Hematopoietic multipotent progenitor cell treated with erythropoietin and hydrocortisone succinate and interleukin-3 and kit ligand, for 17 days (in vitro differentiated cells): ENCODE data around the gene AGAP1.

Experiments used
- DNase-seq: peaks from one replicate; pipeline ENCODE4 v3.0.0-alpha.2; 2015; ENCODE audit warnings: low spot score

The AGAP1 gene

DNA sequence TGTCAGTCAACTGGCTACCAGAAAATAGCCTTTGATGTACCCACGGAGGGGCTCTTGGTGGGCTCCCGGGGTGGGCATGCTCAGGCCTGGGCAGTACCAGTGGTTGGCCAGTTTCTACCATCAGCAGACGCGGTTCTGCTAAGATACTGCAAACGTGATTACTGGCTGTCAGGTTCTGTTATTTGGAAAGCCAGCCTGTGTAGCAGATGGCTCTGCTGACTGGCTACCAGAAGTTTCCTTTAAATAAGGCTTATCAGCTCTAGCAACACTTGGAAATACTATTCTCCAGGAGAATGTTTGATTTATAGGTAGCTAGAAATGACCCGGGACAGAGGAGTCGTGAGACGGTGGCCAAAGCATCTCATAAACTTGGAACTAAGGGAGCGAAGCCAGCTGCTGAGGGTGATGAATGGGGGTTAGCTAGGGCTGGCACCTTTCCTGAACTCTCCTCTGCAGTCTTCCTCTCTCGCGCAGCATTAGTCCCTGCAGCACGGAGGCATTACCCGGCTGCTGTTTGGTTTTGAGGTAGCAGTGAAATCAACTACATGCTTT is 171.9 kb downstream of the AGAP1 start:
- DNase-seq, result no peak

DNA sequence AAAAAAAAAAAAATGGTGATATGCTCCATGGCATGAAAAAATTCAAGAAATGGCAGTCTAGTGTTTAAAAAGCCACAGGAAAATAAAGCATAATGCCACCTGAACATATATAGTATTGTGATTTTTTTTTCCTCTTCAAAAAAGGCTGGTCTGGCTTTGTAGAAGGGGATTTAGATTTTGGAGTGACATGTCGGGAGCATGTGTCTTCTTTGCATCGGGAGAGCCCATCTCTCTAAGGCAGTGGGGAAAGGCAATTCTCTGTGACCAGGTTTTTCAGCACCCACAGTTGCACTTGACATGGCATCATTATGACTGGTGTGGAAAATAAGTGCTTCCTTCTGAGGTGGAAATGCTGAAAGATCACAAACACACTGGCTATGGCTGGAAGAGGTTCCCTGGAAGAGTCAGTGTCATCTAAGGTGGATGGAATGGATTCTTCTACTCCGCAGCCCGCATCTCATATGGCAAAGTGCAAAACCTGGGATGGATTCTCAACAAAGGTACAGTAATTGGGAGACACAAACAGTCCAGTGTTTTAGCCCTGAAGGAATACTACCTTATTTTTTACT is 172.5 kb downstream of the AGAP1 start:
- peak; percentile 51 for DNase-seq

DNA sequence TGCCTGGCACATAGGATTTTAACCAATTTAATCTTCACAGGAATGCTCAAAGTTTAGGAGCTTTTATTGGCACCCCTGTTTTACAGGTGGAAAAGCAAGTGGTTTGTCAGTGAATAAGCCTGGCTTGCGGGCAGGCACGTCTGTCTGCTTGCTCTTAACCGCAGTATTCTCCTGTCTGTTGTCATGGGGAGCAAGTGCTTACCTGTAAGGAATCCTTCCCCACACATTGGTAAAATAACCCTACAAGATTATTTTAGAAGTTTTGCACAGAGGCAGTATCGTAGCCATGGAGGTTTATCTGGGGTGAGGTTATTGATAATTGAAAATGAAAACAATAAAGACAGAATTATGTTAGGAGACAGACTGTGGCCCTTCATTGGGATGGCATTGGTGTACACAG is 174.9 kb downstream of the AGAP1 start:
- DNase-seq, result no peak

DNA sequence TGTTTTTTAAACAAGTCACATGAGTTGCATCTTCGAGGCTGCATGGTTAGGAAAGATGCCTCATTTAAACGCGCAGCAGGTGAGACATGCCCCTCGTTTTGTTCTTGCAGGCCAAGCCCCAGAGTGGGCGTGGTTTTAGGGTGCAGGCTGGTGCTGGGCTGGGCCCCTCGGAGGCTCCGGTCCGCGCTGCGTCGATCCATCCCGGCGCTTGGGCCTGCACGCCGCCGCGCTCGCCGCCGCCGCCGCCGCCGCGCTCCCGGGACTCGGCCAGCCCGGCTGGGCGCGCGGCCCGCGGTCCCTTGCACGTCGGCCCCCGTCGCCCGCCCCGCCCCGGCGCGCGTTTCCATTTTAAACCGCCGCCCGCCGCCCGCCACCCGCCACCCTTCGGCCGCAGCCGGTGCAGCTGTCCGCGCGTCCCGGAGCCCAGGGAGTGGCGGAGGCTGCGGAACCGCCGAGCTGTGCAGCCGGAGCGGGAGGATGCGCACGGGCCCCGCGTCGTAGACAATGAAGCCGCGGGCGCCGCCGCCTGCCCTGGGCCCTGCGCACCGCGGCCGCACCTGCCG is 175.5 kb downstream of the AGAP1 start:
- peak; percentile 46 for DNase-seq

DNA sequence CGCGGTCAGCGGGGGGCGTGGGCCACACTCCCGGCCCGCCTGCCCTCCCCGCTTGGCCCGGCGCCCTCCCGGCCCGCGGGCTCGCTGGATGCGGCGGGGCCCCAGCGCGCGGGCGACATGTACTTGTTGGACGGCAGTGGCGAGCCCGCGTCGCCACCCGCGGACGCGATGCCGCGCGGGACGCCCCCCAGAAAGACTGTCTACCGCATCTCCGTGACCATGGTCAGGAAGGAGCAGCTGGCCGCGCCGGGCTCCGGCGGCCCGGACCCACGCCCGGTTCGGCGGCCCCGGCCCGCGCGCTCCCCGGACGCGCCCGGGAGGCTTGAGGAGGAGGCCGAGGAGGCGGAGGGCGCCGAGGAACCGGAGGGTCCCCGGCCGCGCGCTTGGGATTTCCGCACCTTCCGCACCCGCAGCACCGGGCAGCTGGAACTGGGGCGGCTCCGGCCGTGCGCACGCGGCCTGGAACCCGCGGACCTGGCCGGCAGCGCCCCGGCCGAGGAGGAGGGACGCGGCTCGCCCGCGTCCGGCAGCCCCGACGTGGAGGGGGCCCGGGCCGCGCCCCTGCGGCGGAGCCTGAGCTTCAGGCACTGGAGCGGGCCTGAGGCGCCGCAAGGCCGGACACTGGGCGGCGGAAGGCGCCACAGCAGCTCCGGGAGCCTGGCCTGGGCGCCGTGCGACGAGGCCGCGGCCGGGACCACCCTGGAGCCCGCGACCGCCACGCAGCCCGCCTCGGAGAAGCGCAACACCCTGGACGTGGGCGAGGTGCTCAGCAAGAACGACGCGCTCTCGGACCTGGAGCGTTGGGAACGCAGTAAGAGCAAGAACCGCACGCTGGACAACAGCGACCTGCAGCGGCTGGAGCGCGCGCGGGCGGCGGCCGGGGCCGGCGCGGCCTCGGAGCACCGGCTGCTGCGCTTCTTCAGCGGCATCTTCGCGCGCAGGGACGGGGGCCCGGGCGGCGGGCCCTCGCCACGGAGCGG is 176.4 kb downstream of the AGAP1 start:
- peak; percentile 34 for DNase-seq

DNA sequence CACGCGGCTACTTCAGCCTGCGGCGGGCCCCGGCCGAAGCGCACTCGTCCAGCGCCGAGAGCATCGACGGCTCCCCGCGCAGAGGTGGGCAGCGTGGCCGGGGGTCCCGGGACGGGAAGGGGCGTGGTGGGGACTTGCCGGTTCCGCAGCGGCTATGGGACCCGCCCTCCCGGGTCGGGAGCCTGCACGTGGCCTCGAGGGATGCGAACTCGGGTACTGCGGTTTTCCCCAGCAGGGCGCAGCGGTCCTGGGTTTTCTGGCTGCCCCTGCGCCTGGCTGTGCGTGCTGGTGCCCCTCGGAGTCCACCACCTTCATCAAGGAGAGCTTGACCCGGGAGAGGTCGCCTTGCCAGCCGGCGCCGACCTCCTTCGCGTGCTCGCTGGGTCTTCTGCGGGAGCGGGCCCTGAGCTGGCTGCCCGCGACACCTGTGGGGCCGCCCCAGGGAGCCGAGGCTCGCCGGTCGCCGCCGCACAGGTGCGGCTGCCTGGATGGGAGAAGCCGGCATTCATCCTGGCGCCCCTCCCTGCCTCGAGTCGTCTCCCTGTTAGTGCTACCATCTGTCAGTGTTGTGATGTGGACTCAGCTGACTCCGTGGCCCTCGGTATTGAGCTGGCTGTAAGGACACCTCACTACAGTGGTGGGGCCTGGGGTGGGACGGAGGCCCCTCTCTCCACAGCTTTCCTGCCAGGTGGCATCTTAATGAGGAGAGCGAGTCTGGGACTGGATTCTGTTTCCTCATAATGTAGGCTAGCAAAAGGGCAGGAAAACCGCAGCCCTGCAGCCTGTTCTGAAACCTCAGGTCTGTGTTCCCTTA is 177.3 kb downstream of the AGAP1 start:
- DNase-seq, result no peak

DNA sequence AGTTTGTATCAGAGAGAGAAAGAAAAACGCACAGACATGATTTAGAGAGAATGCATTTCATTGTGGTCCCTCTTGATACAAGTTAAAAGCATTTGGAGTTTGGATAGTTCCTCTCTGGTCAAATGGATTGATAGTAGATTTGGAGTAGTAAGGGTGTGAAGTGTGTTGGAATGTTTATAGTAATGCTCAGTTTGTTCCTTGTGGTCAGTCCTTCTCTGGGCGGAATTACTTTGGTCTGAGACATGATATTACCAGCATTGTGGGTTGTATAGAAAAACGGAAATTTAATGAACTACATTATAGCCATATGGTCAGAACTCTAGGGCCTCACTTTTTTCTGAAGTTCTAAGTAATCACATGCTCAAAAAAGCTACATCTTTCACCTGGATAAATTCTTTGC is 178.9 kb downstream of the AGAP1 start:
- DNase-seq, result no peak

DNA sequence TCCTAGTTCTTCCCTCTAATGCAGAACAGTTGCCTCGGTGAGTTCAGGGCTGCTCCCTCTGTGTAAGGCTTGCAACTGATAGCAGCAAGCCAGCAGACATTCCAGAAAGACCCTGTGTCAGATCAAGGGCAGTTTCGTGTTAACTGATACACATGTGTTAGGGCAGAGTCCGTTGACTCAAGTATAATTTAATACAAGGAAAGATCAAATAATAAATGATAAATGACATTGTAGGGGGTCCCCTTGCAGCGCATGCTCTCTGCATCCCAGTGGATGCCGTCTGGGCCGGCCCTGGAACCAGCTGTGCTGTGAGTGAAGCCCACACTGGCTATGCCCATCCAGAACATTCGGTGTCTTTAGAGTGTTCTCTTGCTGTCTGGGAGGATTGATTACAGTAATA is 180.3 kb downstream of the AGAP1 start:
- no peak for DNase-seq

DNA sequence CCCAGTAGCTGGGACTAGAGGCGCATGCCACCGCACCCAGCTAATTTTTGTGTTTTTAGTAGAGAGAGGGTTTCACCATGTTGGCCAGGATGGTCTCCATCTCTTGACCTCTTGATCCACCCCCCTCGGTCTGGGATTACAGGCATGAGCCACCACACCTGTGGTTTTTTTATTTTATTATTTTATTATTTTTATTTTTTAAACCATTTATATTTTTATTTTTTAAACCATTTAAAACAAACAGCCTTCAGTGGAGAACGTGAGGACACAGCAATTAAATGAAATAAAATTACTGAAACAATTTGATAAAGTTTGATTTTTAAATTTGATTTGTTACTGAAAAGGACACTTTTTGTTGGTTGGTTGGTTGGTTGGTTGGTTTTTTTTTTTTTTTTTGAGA is 181.0 kb downstream of the AGAP1 start:
- no peak for DNase-seq

DNA sequence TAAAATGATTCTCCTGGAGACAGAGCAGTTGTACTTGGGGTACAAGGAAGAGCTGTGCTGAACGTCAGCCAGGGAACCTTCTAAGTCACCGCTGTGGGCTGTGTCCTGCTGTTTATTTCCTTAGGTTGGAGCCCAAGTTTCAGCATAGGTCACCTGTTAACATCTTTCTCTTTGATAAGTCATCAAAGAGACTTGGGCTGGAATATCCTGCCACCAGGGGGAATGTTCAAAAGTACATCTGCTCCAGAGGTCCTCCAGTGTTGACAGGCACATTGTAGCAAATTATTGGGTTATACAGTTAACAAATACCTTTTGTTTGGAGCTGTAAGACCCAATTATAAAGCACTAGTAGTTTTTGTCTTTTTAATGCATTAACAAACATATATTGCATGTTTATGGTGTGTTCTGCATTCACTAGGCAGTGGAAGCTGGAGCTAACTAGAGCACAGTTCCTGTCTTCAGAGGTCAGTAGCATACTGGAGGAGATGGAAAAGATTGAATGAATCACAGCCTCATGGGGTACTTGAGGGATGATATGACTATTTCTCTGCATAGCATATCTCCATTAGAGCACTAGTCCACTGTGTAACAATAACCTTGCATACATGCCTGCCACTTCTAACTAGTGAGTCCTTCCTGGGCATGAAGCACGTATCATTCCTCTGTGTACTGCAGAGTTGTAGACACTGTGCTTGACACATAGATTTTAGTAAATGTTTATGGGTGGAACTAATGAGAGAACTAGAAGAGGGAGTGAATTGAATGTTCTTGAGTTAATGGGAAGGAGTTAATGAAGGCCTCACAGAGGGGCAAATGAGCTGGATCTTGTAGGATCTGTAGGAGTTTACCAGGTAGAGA is 182.1 kb downstream of the AGAP1 start:
- DNase-seq, result no peak

DNA sequence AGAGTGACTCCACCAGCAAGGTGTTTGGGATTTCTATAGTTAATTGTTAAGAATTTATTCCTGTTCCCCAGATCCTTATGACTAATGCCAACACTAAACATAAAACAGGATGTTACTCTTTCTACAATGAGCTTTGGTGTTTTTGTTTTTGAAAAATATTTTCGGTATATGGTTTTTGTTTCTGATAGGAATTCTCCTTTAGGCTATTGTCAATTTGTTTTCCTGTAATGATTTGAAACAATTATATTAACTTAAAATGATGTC is 182.6 kb downstream of the AGAP1 start:
- DNase-seq, result no peak

DNA sequence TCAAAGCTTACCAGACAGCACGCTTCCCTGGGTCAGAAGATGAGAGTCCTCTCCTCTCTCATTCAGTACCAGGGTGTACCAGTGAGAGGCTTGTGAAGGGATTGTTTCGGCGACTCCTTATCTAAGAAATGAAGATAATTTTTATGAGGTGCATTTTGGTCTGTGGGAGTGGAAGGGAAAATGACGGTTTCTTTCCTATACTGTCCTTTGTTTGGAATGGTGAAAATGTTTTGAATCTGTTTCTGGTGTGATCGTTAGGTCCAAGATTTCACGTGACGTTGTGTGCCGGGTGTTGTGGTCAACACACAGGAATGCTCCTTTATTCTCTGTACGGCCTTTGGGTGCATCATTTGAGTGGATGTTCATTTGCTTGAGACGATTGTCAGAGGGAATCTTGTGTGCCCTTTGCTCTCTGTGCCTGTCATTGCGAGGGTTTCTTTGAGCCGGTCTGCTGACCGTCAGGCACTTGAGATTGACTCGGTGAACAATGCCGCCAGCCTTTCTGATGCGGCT is 183.5 kb downstream of the AGAP1 start:
- no peak for DNase-seq

DNA sequence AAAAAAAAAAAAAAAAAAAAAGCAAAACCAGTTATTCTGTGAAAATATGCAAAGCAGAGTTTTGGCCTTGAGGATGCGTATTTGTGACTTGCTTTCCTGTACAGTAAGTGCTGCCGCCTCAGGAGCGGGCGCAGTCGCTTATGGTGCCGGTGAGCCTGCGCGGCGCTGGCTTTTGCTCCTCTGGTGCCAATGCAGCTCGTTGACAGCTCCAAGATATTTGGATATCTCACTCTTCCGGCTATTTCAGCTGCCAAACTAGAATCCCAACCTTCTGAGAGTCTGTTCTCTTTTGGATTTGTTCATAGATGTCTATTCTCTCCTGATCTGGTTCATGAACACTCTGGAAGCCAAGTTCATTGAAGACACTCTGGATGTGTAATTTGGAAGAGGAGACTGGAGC is 184.1 kb downstream of the AGAP1 start:
- no peak for DNase-seq

DNA sequence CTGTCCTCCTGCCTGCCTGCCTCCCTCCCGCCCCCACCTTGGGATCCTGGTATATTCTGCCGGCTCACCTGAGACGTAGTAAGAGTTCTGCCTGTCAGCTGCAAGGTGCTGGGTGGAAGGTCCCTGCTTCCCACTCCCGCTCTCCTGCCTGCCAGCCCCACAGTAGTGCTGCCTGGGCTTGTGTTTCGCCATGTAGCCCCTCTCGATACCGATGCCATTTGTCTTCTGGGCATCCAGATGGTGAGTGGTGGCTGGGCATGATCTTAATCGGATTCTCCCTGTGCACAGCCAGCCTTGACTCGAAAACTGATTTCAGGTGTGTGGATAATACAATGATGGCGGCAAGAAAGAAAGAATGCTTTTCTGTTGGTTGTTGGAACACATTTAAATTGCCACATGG is 184.9 kb downstream of the AGAP1 start:
- no peak for DNase-seq

DNA sequence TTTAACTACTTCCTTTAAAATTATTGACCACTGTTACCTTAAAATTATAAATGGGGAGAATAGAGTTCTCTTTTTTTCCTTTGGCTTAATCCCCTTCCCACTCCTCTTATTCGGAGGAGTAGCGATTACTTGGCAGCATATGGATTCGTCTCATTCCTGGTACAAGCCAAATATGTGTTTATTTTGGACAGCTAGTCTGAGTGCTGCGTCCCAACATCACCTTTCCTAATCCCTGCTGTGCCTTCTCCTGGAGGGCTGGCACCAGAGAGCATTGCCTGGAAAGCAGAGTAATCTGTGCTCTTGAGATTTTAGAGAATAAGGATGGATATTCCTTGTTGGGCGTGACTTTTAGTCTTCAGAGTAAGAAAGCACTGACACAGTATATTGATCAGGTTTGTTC is 185.6 kb downstream of the AGAP1 start:
- no peak for DNase-seq

DNA sequence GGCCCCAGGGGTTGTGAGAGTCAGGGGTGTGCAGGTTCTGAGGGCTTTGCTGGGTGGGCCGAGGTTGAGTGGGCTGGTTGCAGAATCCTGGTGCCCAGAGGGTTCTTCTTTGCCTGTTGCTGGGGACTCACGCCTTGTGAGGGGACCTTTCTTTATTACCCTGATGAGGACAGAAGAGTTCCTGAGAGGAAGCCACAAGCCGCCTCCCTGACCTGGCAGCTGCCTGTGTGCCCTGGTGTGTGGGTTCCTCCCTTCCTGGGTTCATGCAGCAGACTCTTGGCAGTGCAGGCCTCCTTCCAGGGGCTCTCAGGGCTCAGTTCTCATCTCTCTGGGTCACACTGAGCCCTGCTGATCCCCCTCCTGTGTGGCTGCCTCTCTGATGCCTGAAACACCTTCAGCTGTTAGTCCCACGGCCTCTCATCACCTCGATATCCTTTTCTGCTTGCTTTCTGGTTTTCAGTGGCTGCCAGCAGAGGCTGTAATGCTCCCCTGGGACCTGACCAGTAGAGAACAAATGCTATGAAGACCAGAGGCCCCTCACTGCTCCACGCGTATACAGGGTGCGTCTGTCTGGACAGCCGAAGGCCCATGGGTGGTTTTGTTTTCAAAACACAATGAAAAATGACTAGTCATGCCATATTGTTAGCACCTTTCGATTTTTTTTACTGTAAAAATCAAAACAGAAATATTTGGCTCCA is 191.3 kb downstream of the AGAP1 start:
- no peak for DNase-seq

DNA sequence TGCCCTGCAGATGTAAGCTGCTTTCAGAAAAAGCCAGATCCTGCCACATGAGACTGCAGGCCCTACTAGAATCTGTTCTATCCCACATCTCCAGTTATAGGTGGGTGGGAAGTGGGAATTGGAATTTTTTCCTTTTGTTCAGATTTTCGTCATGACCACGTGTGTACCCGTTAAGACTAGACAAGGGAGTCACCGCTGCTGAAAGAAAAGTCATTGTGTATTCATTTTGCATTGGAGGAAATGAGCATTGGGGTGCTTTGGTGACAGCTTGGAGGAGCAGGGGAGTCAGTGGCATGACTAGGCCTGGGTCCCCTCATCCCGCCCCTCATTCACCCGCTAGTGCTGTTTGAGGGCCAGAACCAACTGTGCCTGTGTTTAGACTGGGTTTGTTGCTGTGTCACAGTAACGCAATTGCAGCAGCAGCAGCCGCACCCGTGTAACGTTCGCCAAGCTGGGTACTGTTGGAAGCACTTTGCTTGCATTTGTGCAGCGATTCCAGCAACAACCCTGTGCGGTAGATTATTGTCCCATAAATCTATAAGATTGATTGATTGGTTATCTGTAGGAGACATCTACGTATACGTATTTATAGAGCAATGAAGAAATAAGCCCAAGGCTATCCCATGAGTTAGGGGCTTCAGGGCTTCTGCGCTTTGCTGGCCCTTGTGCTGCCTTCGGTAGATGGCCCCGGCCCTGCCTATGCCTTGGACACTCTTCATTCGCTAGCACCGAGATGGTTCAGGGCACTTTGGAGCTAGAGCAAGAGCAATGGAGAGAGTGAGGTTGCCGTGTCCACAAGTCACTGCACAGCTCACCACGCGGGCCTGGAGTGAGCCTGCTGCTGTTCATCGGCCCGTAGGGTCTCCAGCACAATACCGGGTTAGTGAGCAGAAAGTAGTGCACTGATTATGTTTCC is 194.9 kb downstream of the AGAP1 start:
- DNase-seq, result no peak

DNA sequence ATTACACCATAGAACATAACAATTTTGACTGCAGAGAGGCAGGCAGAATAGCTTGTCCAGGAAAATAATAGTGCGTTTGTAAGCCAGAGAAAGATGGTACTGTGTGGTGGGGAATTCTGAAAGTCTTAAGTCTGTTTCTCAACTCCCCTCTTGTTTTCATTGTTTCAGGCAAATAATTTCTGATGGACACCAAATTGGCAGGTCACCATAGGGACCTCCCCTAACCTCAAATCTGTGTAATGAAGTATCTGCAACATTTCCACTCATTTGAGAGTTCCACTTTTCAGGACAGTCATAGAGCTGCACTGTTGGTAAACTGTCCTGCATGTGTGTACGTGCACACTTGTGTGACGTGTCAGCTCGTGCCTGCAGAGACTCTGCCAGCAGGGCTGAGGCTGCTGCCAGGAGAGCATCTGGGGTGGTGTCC is 195.6 kb downstream of the AGAP1 start:
- DNase-seq, result no peak

DNA sequence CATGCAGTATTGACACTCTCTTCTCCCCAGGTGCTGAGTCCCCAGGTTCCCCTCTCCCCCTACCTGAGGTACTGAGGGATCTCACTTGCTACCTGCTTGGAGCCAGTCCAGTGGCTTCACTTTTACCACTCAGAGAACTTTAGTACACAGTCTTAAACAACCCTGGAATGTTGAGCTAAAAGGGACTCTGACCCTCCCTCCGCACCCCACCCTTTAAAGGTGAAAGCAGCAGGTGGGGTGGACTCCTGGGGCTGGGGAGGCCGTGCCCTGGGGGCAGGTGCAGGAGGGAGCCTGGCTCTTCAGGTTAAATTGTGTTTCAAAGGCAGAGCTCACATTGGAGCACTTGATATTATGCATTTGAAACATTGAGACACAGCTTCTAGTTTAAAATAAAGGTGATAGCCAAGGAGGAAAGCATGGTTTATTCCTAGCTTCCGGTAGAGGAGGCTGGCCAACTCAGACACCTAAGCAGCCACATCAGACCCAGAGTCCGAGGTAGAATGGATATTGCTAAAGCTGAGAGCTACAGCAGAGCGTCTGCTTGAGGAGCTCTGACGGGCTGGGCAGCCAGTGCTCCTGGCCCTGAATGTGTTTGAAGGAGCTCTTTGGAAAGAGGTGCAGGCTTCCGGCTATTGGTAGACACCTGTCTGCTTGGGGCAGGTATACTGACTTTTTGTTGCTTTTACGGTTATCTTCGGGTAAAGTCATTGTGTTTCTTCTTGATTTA is 196.4 kb downstream of the AGAP1 start:
- DNase-seq, result no peak
